Osteoblast (primary cell): ENCODE data around the gene PPIL4. TPM values are rescaled to one million over a fixed set of nuclear protein-coding genes. Genes with fewer than 3 reads are reported as not detected.

ENCODE experiments used
- DNase-seq: peaks from one replicate; pipeline ENCODE4 v3.0.0; 2011; ENCODE audit warnings: low spot score, mixed read lengths; ENCODE audit not compliant: insufficient read length; ENCODE audit errors: missing footprints
- H2AFZ ChIP-seq: 2 replicates; pipeline ENCODE4 v1.6.0; 2011; ENCODE audit warnings: mild to moderate bottlenecking, low read length
- H3K27ac ChIP-seq: 2 replicates; pipeline ENCODE4 v1.5.1; 2011; ENCODE audit warnings: mild to moderate bottlenecking, low read depth, low read length, moderate library complexity
- H3K27me3 ChIP-seq: 2 replicates; pipeline ENCODE4 v1.6.0; 2012; ENCODE audit warnings: mild to moderate bottlenecking, control low read depth, inconsistent platforms, low read length, moderate library complexity; ENCODE audit not compliant: insufficient read depth
- H3K36me3 ChIP-seq: 2 replicates; pipeline ENCODE4 v1.5.1; 2011; ENCODE audit warnings: mild to moderate bottlenecking, low read length, control low read depth, moderate library complexity; ENCODE audit not compliant: insufficient read depth
- H3K4me1 ChIP-seq: 2 replicates; pipeline ENCODE4 v1.5.1; 2011; ENCODE audit warnings: mild to moderate bottlenecking, low read length, control low read depth, moderate library complexity; ENCODE audit not compliant: insufficient read depth
- H3K4me2 ChIP-seq: 2 replicates; pipeline ENCODE4 v1.6.0; 2011; ENCODE audit warnings: mild to moderate bottlenecking, low read length; ENCODE audit not compliant: insufficient read depth
- H3K4me3 ChIP-seq: fragments of 200-600 bp; sonication (generic); 3 replicates; pipeline ENCODE4 v1.5.1; 2012; ENCODE audit warnings: mild to moderate bottlenecking, low read length, inconsistent platforms; ENCODE audit not compliant: insufficient read depth
- H3K79me2 ChIP-seq: 2 replicates; pipeline ENCODE4 v1.6.0; 2012; ENCODE audit warnings: mild to moderate bottlenecking, low read length, control low read depth, inconsistent platforms; ENCODE audit not compliant: insufficient read depth
- H3K9me3 ChIP-seq: 2 replicates; pipeline ENCODE4 v1.5.1; 2011; ENCODE audit warnings: low read depth, low read length, control low read depth
- H4K20me1 ChIP-seq: 2 replicates; pipeline ENCODE4 v1.6.0; 2012; ENCODE audit warnings: mild to moderate bottlenecking, low read length, control low read depth; ENCODE audit not compliant: insufficient read depth
- total RNA-seq: library from RNA; depleted of rRNA; stranded (reverse); fragments of >200 nt; gene quantifications from 2 replicates; pipeline ENCODE4 v1.2.3, GENCODE V29; 2012
- TF ChIP-seq, protein P1 (sequence below): IDR thresholded peaks from 2 replicates; pipeline ENCODE4 v1.5.1; 2011; ENCODE audit warnings: mild to moderate bottlenecking, low read depth, low read length, moderate library complexity; ENCODE audit errors: extremely low read depth

The PPIL4 gene
- total RNA-seq, 1 donor = 33.3 TPM

- Histone ChIP-seq H3K4me2 (no peak overlapping the region), H3K27me3 (no peaks in the 10 kb centered on the region), H2AFZ (no peak overlapping the region), H3K4me3 (no peak overlapping the region), H3K79me2 (no peaks in the 10 kb centered on the region), H3K4me1 (peaks cover 23% of the 10 kb centered on the region), H4K20me1 (no peaks in the 10 kb centered on the region), H3K9me3 (no peaks in the 10 kb centered on the region), H3K36me3 (no peaks in the 10 kb centered on the region), H3K27ac (no peak overlapping the region)
- no peak for DNase-seq
- TF ChIP-seq, protein P1, sequence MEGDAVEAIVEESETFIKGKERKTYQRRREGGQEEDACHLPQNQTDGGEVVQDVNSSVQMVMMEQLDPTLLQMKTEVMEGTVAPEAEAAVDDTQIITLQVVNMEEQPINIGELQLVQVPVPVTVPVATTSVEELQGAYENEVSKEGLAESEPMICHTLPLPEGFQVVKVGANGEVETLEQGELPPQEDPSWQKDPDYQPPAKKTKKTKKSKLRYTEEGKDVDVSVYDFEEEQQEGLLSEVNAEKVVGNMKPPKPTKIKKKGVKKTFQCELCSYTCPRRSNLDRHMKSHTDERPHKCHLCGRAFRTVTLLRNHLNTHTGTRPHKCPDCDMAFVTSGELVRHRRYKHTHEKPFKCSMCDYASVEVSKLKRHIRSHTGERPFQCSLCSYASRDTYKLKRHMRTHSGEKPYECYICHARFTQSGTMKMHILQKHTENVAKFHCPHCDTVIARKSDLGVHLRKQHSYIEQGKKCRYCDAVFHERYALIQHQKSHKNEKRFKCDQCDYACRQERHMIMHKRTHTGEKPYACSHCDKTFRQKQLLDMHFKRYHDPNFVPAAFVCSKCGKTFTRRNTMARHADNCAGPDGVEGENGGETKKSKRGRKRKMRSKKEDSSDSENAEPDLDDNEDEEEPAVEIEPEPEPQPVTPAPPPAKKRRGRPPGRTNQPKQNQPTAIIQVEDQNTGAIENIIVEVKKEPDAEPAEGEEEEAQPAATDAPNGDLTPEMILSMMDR = no peak
Observed at GRCh38 chr6:149458196-149458595, 87.6 kb downstream of the PPIL4 start.

GRCh38 chr6:149457316-149457884 is 88.4 kb downstream of the PPIL4 start:
- DNase-seq = no peak
- Histone ChIP-seq H3K4me2 (no peak overlapping the region), H4K20me1 (no peaks in the 10 kb centered on the region), H3K79me2 (no peaks in the 10 kb centered on the region), H3K27ac (no peak overlapping the region), H3K36me3 (no peaks in the 10 kb centered on the region), H3K4me3 (no peak overlapping the region), H3K9me3 (no peaks in the 10 kb centered on the region), H3K27me3 (no peaks in the 10 kb centered on the region), H3K4me1 (peaks cover 23% of the 10 kb centered on the region), H2AFZ (no peak overlapping the region)
- TF ChIP-seq, protein P1 = no peak

- Histone ChIP-seq H3K4me3 (no peak overlapping the region), H4K20me1 (no peaks in the 10 kb centered on the region), H3K9me3 (no peaks in the 10 kb centered on the region), H3K4me2 (no peak overlapping the region), H3K27me3 (peaks cover 5% of the 10 kb centered on the region), H3K4me1 (peaks cover 23% of the 10 kb centered on the region), H2AFZ (no peak overlapping the region), H3K79me2 (no peaks in the 10 kb centered on the region), H3K27ac (no peak overlapping the region), H3K36me3 (no peaks in the 10 kb centered on the region)
- DNase-seq = no peak
- TF ChIP-seq, protein P1 = no peak
Observed at GRCh38 chr6:149456311-149457021, 89.4 kb downstream of the PPIL4 start.

- TF ChIP-seq, protein P1 = no peak
- Histone ChIP-seq H3K27me3 (peaks cover 15% of the 10 kb centered on the region), H3K36me3 (no peaks in the 10 kb centered on the region), H3K4me1 (peaks cover 26% of the 10 kb centered on the region), H3K4me2 (no peak overlapping the region), H3K27ac (no peak overlapping the region), H3K4me3 (no peak overlapping the region), H4K20me1 (no peaks in the 10 kb centered on the region), H3K79me2 (no peaks in the 10 kb centered on the region), H2AFZ (peak overlapping the region; percentile 12), H3K9me3 (no peaks in the 10 kb centered on the region)
- no peak for DNase-seq
Observed at GRCh38 chr6:149455031-149455732, 90.7 kb downstream of the PPIL4 start.
